Measurements from ENCODE around the gene AP5S1. TPM values are rescaled to one million over a fixed set of nuclear protein-coding genes. Genes with fewer than 3 reads are reported as not detected.
"Not testable (repeated sequence)": the region's sequence is repeated elsewhere in the genome, so short reads cannot be mapped to it uniquely, and the experiment has no call there.

AP5S1 gene
- total RNA-seq, 2 experiments from 2014 or later: 13.8 to 15.5 TPM

DNA sequence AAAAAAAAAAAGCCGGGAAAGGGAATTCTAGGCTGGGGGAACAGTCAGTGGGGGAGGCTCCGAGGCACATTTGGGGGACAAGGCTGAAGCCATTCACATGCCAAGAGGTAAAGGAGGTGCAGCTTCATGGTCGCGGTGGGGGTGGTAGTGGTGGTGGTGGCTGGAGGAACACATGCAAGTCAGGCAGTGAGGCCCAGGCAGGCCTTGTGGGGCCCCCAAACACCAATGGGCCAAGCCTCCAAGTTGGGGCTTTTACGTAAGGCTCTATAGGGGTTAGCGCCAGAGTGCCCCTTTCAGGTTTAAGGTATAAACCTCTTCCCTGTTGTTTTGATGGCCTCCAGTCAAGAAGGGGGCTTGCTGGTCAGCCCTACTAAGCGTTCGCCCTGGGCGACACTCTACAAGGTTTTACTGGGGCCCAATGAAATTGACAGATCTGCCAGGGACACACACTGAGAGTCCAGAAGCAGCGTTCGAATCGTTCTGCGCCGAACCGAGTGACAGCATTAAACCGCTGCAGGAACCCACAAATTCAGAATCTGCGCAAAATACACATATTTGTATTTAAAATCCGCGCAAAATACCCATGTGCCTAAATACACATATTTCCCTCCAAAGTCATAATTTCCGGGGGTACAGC is 818 bp upstream of the AP5S1 start:
- Mint-ChIP-seq H3K9me3 (ENCODE audit: low read depth) (no peaks in the 10 kb centered on the region), H3K4me3 (peak overlapping the region; percentile 85), H3K27me3 (no peaks in the 10 kb centered on the region), H3K4me1 (peaks cover 54% of the 10 kb centered on the region), H3K27ac (peak overlapping the region; percentile 88), H3K36me3 (peaks cover 2% of the 10 kb centered on the region)
- ATAC-seq (no peak), DNase-seq (no peak)
- CTCF ChIA-PET: interaction anchor here (0.5 to 6.4 kb wide), 22 partner anchors 7 to 265 kb away, joined by 3 to 51 read pairs (median 6); partner anchors contain the start of genes ADISSP, CDC25B, MAVS and SPEF1

DNA sequence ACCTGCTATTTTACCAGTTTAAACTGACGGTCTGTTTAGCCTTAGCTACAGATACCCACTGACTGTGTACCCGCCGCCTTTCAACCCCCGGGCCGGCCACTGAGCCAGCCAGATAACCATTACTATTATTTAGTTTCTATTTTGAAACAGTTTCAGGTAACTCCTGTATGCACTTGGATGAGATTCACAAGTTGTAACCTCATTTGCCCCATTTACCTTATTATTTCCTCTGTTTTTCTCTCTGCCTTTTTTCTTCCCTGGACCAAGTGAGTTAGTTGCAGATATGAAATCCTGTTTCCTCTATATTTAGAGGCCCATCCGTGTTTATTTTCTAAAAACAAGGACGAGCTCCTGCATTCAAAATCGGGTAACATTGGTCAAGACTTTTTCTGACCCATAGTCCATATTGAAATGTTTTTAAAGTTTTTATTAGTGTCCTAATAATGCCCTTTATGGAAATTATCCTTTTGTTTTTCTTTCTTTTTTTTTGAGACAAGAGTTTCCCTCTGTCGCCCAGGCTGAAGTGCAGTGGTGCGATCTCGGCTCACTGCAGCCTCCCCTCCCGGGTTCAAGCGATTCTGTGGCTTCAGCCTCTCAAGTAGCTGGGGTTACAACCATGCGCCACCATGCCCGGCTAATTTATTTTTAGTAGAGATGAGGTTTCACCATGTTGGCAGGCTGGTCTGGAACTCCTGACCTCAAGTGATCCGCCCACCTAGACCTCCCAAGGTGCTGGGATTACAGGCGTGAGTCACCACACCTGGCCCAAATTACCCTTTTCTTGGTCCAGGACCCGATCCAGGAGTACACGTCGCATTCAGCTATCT is 767 bp downstream of the AP5S1 start:
- H3K36me3 Mint-ChIP-seq: peaks cover 2% of the 10 kb centered on the region
- H3K9me3 Mint-ChIP-seq (ENCODE audit: low read depth): no peaks in the 10 kb centered on the region
- ATAC-seq (no peak), DNase-seq (no peak)
- CTCF ChIA-PET: interaction anchor here (0.8 to 6.4 kb wide), 25 partner anchors 9 to 263 kb away, joined by 3 to 51 read pairs (median 6); partner anchors contain the start of genes ADISSP, CDC25B and SPEF1
- peak overlapping the region; percentile 85 for H3K4me3 Mint-ChIP-seq
- H3K27me3 Mint-ChIP-seq: no peaks in the 10 kb centered on the region
- H3K27ac Mint-ChIP-seq: peak overlapping the region; percentile 90
- peaks cover 40% of the 10 kb centered on the region for H3K4me1 Mint-ChIP-seq

DNA sequence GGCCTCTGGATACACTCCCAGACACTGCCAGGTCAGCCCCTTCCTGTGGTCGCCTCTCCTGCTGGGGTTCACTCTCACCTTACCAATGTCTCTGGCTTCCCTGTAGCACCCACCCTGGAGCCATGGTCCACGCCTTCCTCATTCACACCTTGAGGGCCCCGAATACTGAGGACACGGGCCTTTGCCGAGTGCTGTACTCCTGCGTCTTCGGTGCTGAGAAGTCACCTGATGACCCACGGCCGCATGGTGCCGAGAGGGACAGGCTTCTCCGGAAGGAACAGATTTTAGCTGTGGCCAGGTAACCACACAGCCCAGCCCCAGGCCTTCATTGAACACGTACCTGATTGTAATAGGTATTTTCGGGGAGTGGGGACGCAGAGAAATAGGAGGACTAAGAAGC is 1.6 kb downstream of the AP5S1 start:
- peak overlapping the region; percentile 85 for H3K4me3 Mint-ChIP-seq
- peaks cover 33% of the 10 kb centered on the region for H3K4me1 Mint-ChIP-seq
- CTCF ChIA-PET: interaction anchor here (0.9 to 3.3 kb wide), 7 partner anchors 10 to 69 kb away, joined by 3 to 24 read pairs (median 6); partner anchors contain the start of genes ADISSP and CENPB
- no peaks in the 10 kb centered on the region for H3K9me3 Mint-ChIP-seq (ENCODE audit: low read depth)
- H3K27ac Mint-ChIP-seq: peak overlapping the region; percentile 90
- ATAC-seq: no peak
- H3K36me3 Mint-ChIP-seq: peaks cover 3% of the 10 kb centered on the region
- no peak for DNase-seq
- no peaks in the 10 kb centered on the region for H3K27me3 Mint-ChIP-seq

DNA sequence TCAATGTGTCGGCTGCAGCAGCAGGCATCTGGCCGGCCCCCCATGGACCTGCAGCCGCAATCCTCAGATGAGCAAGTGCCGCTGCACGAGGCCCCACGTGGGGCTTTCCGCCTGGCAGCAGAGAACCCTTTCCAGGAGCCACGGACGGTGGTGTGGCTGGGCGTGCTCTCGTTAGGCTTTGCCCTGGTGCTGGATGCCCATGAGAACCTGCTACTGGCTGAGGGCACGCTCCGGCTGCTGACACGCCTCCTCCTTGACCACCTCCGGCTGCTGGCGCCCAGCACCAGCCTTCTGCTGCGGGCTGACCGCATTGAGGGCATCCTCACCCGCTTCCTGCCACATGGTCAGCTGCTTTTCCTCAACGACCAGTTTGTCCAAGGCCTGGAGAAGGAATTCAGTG is 3.5 kb downstream of the AP5S1 start:
- Mint-ChIP-seq H3K27me3 (no peaks in the 10 kb centered on the region), H3K4me1 (peaks cover 20% of the 10 kb centered on the region), H3K9me3 (ENCODE audit: low read depth) (no peaks in the 10 kb centered on the region), H3K4me3 (no peak overlapping the region), H3K36me3 (peaks cover 4% of the 10 kb centered on the region), H3K27ac (no peak overlapping the region)
- DNase-seq: no peak
- ATAC-seq: no peak
- CTCF ChIA-PET: interaction anchor here (1.1 kb wide), 1 partner anchor 31 kb away, joined by 5 read pairs; no protein-coding TSS in a partner anchor

DNA sequence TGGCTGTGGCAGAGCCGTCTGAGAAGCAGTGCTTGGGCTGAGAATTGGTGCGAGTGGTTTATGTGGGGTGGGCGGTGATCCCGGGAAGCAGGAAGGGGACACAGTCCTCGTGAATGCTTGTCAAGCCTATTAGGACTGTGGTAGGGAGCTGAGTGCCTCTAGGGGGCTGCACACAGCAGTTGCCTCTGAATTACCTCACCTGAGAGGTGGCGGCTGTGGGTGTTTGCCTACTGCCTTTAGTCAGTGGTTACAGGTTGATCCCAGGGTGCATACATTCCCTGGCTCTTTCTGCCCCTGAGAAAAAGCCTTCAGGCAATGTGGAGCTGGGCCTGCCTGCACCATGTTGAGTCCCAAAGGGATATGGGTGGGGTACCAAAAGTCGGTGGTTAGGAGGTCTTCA is 5.2 kb downstream of the AP5S1 start:
- H3K9me3 Mint-ChIP-seq (ENCODE audit: low read depth): no peaks in the 10 kb centered on the region
- CTCF ChIA-PET: interaction anchor here (1.1 to 2.8 kb wide), 2 partner anchors 30 to 39 kb away, joined by 4 to 12 read pairs; partner anchors contain the start of gene CENPB
- H3K36me3 Mint-ChIP-seq: peaks cover 4% of the 10 kb centered on the region
- no peak for DNase-seq
- H3K4me3 Mint-ChIP-seq: no peak overlapping the region
- no peaks in the 10 kb centered on the region for H3K27me3 Mint-ChIP-seq
- ATAC-seq: no peak
- H3K27ac Mint-ChIP-seq: no peak overlapping the region
- peaks cover 9% of the 10 kb centered on the region for H3K4me1 Mint-ChIP-seq

DNA sequence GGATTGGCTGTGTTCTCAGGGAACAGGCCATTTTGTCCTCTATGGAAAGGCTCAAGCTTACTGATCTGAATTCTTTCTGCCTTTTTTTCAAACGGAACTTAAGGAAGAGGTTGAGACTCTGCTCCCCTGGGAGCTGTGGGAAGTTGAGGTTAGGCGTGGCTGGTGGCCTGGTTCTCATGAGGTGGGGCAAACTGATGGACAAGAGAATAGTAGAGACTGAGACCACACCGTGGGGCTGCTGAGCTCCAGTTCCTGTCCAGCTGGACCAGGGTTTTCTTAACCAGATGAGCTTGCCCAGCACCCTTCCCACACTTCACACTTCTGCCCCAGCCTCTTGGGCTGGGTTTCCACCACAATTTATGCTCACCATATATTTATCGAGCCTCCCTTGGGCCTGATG is 6.1 kb downstream of the AP5S1 start:
- no peak overlapping the region for H3K27ac Mint-ChIP-seq
- no peak for DNase-seq
- H3K4me3 Mint-ChIP-seq: no peak overlapping the region
- H3K9me3 Mint-ChIP-seq (ENCODE audit: low read depth): no peaks in the 10 kb centered on the region
- H3K36me3 Mint-ChIP-seq: peaks cover 4% of the 10 kb centered on the region
- H3K27me3 Mint-ChIP-seq: no peaks in the 10 kb centered on the region
- no peak for ATAC-seq
- H3K4me1 Mint-ChIP-seq: peaks cover 7% of the 10 kb centered on the region
- CTCF ChIA-PET: interaction anchor here (0.7 to 2.8 kb wide), 3 partner anchors 29 to 40 kb away, joined by 3 to 12 read pairs (median 4); partner anchors contain the start of gene CENPB

DNA sequence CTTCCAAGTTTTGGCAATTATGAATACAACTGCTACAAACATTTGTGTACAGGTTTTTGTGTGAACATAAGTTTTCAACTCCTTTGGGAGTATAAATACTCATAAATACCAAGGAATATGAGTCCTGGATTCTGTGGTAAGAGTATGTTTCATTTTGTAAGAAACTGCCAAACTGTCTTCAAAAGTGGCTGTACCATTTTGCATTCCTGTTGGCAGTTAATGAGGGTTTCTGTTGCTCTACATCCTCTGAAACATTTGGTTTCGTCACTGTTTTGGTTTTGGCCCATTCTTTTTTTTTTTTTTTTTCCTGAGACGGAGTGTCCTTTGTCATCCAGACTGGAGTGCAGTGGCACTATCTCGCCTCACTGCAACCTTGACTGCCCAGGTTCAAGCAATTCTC is 8.5 kb downstream of the AP5S1 start:
- Mint-ChIP-seq H3K4me3 (no peak overlapping the region), H3K9me3 (ENCODE audit: low read depth) (no peaks in the 10 kb centered on the region), H3K27ac (no peak overlapping the region), H3K36me3 (peaks cover 2% of the 10 kb centered on the region), H3K27me3 (no peaks in the 10 kb centered on the region), H3K4me1 (no peaks in the 10 kb centered on the region)
- DNase-seq (no peak), ATAC-seq (no peak)
- CTCF ChIA-PET: interaction anchor here (0.6 kb wide), 1 partner anchor 234 kb away, joined by 3 read pairs; no protein-coding TSS in a partner anchor

DNA sequence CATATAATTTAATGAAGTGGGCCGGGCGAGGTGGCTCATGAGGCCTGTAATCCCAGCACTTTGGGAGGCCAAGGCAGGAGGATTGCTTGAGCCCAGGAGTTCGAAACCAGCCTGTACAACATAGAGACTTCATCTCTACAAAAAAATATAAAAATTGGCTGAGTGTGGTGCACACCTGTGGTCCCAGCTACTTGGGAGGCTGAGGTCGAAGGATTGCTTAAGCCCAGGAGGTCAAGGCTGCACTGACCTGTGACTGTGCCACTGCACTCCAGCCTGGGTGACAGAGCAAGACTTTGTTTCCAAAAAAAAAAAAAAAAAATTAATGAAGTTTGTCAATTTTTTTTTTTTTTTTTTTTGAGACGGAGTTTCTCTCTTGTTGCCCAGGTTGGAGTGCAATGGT is 9.5 kb downstream of the AP5S1 start:
- not testable (repeated sequence) for H3K27ac Mint-ChIP-seq; H3K36me3 Mint-ChIP-seq; H3K9me3 Mint-ChIP-seq (ENCODE audit: low read depth); ATAC-seq; DNase-seq; H3K4me1 Mint-ChIP-seq; H3K27me3 Mint-ChIP-seq; H3K4me3 Mint-ChIP-seq
- CTCF ChIA-PET: interaction anchor here (0.9 to 1.3 kb wide), 4 partner anchors 9 to 43 kb away, joined by 3 to 6 read pairs (median 4); partner anchors contain the start of genes AP5S1 and CENPB

DNA sequence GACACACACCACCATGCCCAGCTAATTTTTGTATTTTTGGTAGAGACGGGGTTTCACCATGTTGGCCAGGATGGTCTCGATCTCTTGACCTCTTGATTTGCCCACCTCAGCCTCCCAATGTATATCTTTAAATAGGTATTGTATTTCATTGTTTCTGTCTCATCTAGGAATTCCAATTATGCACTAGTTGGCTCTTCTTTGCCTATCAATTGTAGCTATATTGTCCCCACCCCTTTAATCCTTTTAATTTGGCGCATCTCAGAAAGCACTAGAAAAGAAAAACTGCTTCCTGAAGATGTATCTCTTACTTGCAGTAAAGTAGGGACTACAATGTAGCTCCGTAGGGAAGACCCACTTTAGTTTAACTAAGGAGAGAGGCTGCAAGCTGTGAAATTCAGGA is 15.8 kb downstream of the AP5S1 start:
- CTCF ChIA-PET: interaction anchor here (0.9 to 3.6 kb wide), 4 partner anchors 9 to 19 kb away, joined by 4 to 10 read pairs (median 8); partner anchors contain the start of gene AP5S1
- H3K27me3 Mint-ChIP-seq: no peaks in the 10 kb centered on the region
- ATAC-seq (no peak), DNase-seq (no peak)
- H3K4me3 Mint-ChIP-seq: no peak overlapping the region
- peaks cover 15% of the 10 kb centered on the region for H3K4me1 Mint-ChIP-seq
- H3K27ac Mint-ChIP-seq: no peak overlapping the region
- H3K36me3 Mint-ChIP-seq: no peaks in the 10 kb centered on the region
- no peaks in the 10 kb centered on the region for H3K9me3 Mint-ChIP-seq (ENCODE audit: low read depth)

DNA sequence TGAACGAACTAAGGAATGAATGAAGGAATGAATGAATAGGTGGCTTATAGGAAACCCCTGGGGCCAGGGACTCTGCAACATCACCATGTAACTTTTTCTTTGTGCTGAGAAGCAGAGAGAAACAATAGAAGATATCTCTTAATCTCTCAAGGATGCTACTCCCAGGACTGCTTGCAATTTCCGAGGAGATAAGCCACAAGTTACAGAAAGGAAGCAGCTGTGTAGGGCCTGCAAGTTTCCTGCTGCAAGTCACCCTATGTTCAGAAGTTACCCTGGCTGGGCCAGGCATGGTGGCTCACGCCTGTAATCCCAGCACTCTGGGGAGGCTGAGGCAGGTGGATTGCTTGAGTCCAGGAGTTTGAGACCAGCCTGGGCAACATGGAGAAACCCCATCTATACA is 19.0 kb downstream of the AP5S1 start:
- peak overlapping the region; percentile 19 for H3K27ac Mint-ChIP-seq
- no peak for ATAC-seq
- H3K36me3 Mint-ChIP-seq: no peaks in the 10 kb centered on the region
- no peaks in the 10 kb centered on the region for H3K27me3 Mint-ChIP-seq
- no peak overlapping the region for H3K4me3 Mint-ChIP-seq
- CTCF ChIA-PET: interaction anchor here (0.7 to 2.0 kb wide), 5 partner anchors 15 to 53 kb away, joined by 3 to 8 read pairs (median 3); partner anchors contain the start of genes AP5S1 and CENPB
- no peaks in the 10 kb centered on the region for H3K9me3 Mint-ChIP-seq (ENCODE audit: low read depth)
- H3K4me1 Mint-ChIP-seq: peaks cover 16% of the 10 kb centered on the region
- DNase-seq: no peak

DNA sequence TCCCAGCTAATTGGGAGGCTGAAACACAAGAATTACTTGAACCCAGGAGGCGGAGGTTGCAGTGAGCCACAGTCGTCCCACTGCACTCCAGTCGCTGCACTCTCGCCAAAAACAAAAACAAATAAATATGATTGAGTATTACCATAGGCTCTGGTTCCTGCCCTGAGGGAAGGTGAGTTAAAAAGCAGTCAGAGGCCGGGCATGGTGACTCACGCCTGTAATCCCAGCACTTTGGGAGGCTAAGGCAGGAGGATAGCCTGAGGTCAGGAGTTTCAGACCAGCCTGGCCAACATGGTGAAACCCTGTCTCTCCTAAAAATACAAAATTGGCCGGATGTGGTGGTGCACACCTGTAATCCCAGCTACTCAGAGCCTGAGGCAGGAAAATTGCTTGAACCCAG is 19.9 kb downstream of the AP5S1 start:
- H3K27me3 Mint-ChIP-seq; H3K36me3 Mint-ChIP-seq; H3K9me3 Mint-ChIP-seq (ENCODE audit: low read depth); H3K4me3 Mint-ChIP-seq; DNase-seq; ATAC-seq; H3K27ac Mint-ChIP-seq: not testable (repeated sequence)
- CTCF ChIA-PET: interaction anchor here (1.5 to 2.0 kb wide), 2 partner anchors 16 to 20 kb away, joined by 5 to 8 read pairs; partner anchors contain the start of gene AP5S1
- H3K4me1 Mint-ChIP-seq: peaks cover 21% of the 10 kb centered on the region

DNA sequence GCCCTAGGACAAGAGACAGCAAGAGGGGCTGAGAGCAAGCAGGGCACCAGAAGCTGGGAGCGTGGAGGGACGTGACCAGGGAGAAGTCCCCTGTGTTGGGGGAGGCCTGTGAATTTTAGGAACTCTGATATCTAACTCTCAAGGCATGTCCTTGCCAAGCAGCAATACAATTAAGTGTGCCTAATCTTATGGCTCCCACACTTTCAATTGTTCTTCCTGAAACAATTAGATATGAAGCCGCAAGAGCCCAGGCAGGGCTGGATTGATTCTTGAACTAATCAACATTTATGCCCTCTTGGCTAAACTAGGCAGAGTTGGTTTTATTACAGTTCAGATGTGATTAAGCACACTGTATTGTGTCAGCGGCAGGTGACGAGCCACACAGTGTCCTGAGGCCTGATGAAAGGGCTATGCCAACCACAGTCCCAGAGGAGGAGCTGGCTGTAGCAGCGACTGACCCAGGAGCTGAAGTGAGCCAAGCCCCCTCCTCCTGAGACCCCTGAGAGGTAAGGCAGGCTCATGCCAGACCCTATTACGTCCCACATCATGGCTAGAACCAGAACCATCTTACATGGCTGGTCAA is 22.1 kb downstream of the AP5S1 start:
- CTCF ChIA-PET: interaction anchor here (1.6 to 2.3 kb wide), 2 partner anchors 13 to 74 kb away, joined by 4 to 9 read pairs; partner anchors contain the start of gene ADISSP
- no peak overlapping the region for H3K27ac Mint-ChIP-seq

DNA sequence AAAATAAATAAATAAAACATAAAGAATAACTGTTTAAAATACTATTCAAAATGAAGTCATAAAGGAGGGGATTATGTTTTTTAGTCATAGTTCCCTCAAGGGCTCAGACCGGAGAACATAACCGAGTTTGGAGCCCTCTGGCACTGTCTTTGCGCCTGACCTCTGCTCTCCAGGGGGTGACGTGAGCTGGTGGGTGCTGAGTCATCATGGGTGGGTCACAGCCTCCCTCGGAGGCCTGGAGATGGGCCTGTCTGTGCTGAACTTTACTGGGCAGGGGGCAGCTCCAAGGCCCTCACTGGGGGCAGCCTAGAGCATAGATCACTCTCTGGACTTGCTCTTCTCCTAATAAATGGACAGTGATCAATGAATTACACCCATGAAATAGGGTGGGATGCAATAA is 23.1 kb downstream of the AP5S1 start:
- H3K27me3 Mint-ChIP-seq: no peaks in the 10 kb centered on the region
- no peaks in the 10 kb centered on the region for H3K36me3 Mint-ChIP-seq
- H3K9me3 Mint-ChIP-seq (ENCODE audit: low read depth): no peaks in the 10 kb centered on the region
- DNase-seq (no peak), ATAC-seq (no peak)
- H3K4me1 Mint-ChIP-seq: peaks cover 38% of the 10 kb centered on the region
- H3K4me3 Mint-ChIP-seq: no peak overlapping the region
- CTCF ChIA-PET: interaction anchor here (2.5 kb wide), 1 partner anchor 12 kb away, joined by 11 read pairs; no protein-coding TSS in a partner anchor
- H3K27ac Mint-ChIP-seq: no peak overlapping the region

More for the DNA sequence above, 22.1 kb downstream of the AP5S1 start:
- no peaks in the 10 kb centered on the region for H3K27me3 Mint-ChIP-seq
- peaks cover 31% of the 10 kb centered on the region for H3K4me1 Mint-ChIP-seq
- H3K4me3 Mint-ChIP-seq: no peak overlapping the region
- H3K9me3 Mint-ChIP-seq (ENCODE audit: low read depth): no peaks in the 10 kb centered on the region
- H3K36me3 Mint-ChIP-seq: no peaks in the 10 kb centered on the region
- ATAC-seq (no peak), DNase-seq (no peak)
